H1 (cell line): Measurements from ENCODE around the gene CYP46A1.

Experiments used
- EZH2 ChIP-seq: fragments of 200-600 bp; sonication (generic); IDR thresholded peaks from 2 replicates; pipeline ENCODE4 v1.7.1; 2012; ENCODE audit warnings: low read depth, mild to moderate bottlenecking, moderate library complexity, low read length, inconsistent platforms; ENCODE audit not compliant: severe bottlenecking
- KDM1A ChIP-seq: fragments of 200-600, 300-600 bp; sonication (generic); IDR thresholded peaks from 2 replicates; pipeline ENCODE4 v1.7.1; 2016; ENCODE audit warnings: mild to moderate bottlenecking, low read length, borderline replicate concordance
- POLR2A ChIP-seq, 2 experiments: IDR thresholded peaks; 1 replicate in 1 of 2; 2 replicates in 1 of 2; pipeline ENCODE4 v1.6.1; 2011; ENCODE audit warnings: low read depth in 2 of 2, low read length in 2 of 2, mild to moderate bottlenecking in 2 of 2; ENCODE audit errors: control extremely low read depth in 1 of 2
- POLR2AphosphoS5 ChIP-seq: IDR thresholded peaks from 2 replicates; pipeline ENCODE4 v1.6.1; 2011; ENCODE audit warnings: low read depth, low read length
- SP1 ChIP-seq: IDR thresholded peaks from 2 replicates; pipeline ENCODE4 v1.6.1; 2011; ENCODE audit warnings: low read depth, low read length
- TBP ChIP-seq: IDR thresholded peaks from 2 replicates; pipeline ENCODE4 v1.6.1; 2011; ENCODE audit warnings: low read depth, low read length, improper control_type of control experiment
- ZNF274 ChIP-seq: IDR thresholded peaks from 2 replicates; pipeline ENCODE4 v1.7.0; 2012; ENCODE audit warnings: low read length, borderline replicate concordance; ENCODE audit errors: extremely low read depth
- TF ChIP-seq, protein P1 (sequence below), 3 experiments: IDR thresholded peaks; 1 replicate in 2 of 3; 2 replicates in 1 of 3; pipeline versions ENCODE4 v1.5.1 to v1.6.1; 2011; ENCODE audit warnings: low read length in 3 of 3, mild to moderate bottlenecking in 3 of 3, inconsistent platforms in 2 of 3, low read depth in 1 of 3, moderate library complexity in 1 of 3; ENCODE audit not compliant: insufficient read depth in 1 of 3; ENCODE audit errors: control extremely low read depth in 1 of 3
- TF ChIP-seq, protein P2 (sequence below): IDR thresholded peaks from 2 replicates; pipeline ENCODE4 v1.6.1; 2011; ENCODE audit warnings: low read depth, mild to moderate bottlenecking, low read length; ENCODE audit not compliant: insufficient read depth

DNA sequence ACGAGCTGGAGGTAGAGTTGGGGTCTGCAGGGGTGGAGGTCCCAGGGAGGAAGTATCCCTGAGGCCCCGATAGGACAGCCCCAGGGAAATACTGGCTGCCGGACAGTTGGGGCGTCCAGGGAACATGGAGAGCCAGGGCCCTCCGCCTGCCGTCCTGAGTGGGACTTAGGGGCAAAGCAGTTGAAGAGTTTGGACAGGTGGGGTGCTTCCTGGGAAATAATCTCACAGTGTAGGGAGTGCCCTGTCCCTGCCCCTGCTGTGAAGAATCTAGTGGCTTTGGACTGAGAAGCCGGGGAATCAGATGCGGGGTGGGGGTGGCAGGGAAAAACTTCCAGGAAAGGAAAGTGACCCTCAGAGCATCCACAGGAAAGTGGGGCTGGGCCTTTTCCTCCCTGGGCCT lies 49.0 kb upstream of the CYP46A1 start:
- TF ChIP-seq TBP, result no peak
- no peak for TF ChIP-seq SP1
- TF ChIP-seq, protein P1, sequence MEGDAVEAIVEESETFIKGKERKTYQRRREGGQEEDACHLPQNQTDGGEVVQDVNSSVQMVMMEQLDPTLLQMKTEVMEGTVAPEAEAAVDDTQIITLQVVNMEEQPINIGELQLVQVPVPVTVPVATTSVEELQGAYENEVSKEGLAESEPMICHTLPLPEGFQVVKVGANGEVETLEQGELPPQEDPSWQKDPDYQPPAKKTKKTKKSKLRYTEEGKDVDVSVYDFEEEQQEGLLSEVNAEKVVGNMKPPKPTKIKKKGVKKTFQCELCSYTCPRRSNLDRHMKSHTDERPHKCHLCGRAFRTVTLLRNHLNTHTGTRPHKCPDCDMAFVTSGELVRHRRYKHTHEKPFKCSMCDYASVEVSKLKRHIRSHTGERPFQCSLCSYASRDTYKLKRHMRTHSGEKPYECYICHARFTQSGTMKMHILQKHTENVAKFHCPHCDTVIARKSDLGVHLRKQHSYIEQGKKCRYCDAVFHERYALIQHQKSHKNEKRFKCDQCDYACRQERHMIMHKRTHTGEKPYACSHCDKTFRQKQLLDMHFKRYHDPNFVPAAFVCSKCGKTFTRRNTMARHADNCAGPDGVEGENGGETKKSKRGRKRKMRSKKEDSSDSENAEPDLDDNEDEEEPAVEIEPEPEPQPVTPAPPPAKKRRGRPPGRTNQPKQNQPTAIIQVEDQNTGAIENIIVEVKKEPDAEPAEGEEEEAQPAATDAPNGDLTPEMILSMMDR (IDR thresholded peaks at IDR 0.05; ENCODE audit: control extremely low read depth in 1 of 3, insufficient read depth in 1 of 3, low read depth in 1 of 3, low read length in 3 of 3), result no peak
- TF ChIP-seq EZH2, result no peak
- TF ChIP-seq KDM1A, result no peak
- no peak for TF ChIP-seq ZNF274
- TF ChIP-seq, protein P2, sequence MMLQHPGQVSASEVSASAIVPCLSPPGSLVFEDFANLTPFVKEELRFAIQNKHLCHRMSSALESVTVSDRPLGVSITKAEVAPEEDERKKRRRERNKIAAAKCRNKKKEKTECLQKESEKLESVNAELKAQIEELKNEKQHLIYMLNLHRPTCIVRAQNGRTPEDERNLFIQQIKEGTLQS, result no peak
- TF ChIP-seq POLR2AphosphoS5, result no peak
- no peak for TF ChIP-seq POLR2A (IDR thresholded peaks at IDR 0.05; ENCODE audit: control extremely low read depth in 1 of 2, low read depth in 2 of 2, low read length in 2 of 2)
